AG10803 (cell line): ENCODE results near the gene ACTRT2.

Experiments
- DNase-seq: peaks from one replicate; pipeline ENCODE4 v3.0.0; 2010; ENCODE audit warnings: low read depth
- H3K4me3 ChIP-seq: 2 replicates; pipeline ENCODE4 v1.5.1; 2011; ENCODE audit warnings: mild to moderate bottlenecking, low read length, control low read depth
- TF ChIP-seq, protein P1 (sequence below): conservative IDR thresholded peaks from 2 replicates; pipeline ENCODE4 v1.5.1; 2011; ENCODE audit warnings: mild to moderate bottlenecking, low read length, control low read depth, inconsistent platforms

Gene ACTRT2

DNA sequence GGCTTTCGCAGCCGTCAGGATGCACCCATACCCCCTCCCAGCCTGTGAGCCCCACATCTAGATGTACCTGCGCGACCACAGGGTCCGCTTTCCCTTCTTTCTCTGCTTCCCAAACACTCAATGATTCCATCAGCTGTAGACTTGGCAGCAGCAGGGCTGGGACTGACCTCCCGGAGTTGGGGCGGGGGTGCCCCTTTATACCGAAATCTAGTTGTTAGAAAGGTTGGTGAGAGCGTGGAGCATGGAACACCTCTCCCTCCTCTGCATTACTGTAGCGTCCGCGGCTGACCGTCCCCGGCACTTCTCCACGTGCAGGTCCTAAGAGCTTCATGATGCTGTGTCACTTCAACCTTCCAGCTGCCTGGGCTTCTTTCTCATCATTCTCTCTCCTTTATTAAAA lies 21.1 kb upstream of the ACTRT2 start:
- DNase-seq: no peak
- TF ChIP-seq, protein P1, sequence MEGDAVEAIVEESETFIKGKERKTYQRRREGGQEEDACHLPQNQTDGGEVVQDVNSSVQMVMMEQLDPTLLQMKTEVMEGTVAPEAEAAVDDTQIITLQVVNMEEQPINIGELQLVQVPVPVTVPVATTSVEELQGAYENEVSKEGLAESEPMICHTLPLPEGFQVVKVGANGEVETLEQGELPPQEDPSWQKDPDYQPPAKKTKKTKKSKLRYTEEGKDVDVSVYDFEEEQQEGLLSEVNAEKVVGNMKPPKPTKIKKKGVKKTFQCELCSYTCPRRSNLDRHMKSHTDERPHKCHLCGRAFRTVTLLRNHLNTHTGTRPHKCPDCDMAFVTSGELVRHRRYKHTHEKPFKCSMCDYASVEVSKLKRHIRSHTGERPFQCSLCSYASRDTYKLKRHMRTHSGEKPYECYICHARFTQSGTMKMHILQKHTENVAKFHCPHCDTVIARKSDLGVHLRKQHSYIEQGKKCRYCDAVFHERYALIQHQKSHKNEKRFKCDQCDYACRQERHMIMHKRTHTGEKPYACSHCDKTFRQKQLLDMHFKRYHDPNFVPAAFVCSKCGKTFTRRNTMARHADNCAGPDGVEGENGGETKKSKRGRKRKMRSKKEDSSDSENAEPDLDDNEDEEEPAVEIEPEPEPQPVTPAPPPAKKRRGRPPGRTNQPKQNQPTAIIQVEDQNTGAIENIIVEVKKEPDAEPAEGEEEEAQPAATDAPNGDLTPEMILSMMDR: no peak
- H3K4me3 ChIP-seq: no peak overlapping the region

DNA sequence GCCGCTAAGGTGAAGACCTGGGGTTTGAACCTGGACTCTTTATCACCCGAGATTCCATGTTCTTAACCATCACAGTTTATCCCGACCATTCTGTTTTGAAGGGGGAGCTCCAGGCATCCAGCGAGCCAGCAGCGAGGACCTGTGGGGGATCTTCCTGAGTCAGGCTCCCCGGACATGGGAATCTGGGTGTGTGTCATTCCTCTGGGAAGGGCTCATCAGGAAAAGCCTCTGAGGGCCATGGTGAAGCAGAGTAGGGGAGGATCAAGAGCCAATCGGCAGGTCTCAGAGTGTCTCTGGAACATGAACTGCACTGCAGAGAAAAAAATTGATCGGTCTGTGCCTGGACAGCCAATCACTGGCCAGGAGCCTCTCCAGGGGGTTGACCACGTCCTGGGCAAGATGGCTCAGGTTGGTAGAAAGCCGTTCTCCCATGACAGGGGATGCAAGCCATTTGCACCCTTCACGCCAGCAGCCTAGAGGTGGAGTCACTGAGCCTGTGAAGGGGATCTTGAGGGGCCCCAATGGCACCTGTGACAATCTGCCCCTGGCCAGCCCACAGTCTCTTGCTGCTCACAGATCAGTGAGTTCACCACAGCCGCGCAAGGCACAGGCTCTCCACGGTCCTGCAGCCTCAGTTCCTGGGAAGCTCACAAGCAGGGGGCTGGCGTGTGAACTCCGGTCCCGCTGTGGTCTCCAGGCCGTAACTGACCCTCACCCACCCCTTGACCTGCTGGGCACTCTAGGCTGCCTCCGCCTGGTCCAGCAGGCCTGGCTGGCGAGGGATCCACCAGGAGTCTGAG lies 20.4 kb upstream of the ACTRT2 start:
- no peak overlapping the region for H3K4me3 ChIP-seq
- TF ChIP-seq, protein P1: no peak
- DNase-seq: no peak

DNA sequence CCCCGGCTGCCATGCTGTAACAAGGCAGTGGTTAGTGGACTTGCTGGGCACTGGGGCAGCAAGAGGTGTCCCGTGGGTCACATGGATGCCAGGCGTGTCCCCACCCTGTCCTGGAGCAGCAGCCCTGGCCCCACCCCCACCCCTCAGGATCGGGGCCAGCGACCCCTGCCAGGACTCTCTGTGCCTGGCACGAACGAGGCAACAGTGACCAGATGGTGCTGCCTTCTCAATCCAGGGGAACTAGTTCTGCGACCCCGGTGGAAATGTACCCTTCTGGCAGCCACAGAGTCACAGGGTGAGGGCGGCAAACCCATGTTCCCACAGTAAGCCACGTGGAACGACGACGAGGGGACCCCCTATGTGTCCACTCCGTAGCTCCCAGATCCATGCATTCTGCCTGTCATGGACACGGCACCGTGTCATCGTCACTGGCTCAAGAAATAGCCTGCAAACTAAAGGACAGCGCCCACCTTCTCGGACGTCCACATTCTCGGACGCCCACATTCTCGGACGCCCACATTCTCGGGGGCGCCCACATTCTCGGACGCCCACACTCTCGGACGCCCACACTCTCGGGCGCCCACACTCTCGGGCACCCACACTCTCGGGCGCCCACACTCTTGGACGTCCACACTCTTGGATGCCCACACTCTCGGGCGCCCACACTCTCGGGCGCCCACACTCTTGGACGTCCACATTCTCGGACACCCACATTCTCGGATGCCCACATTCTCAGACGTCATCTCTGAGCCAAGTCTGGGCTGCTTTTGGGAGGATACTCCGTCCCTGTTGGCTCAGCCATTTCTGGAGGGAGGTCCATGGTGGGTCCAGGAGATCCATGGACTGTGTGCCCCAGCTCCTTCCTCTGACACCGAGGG lies 19.6 kb upstream of the ACTRT2 start:
- DNase-seq: no peak
- TF ChIP-seq, protein P1: no peak
- no peak overlapping the region for H3K4me3 ChIP-seq

DNA sequence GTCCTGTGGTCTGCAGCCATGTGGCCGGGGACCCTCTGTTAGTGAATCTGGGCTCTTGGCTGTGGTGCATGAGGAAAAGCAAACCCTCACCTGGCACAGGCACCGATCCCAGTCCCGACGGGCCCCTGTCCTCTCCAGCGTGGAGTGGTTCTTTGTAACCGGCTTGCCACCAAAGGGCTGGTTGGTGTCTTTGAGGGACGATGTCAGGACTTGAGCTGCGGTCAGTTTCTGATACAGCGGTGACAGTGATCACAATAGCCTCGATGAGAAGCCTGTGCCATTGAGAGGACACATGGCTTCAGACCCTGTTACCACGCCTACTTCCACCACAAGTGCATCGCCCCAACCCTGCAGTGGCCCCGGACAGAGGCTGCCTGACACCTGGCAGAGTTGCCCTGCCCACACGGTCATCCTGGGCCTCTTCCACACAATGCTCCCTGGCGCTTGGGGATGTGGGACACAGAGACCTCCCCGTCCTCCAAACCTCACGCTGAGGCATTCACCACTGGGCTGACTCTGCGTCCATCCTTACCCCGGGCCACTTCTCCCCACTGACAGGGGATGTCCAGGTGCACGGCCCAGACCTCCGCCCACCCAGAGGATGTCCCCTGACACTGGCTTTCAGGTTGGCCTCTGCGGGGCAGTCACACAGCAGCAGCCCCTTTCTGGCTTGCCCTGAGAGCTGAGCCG lies 18.8 kb upstream of the ACTRT2 start:
- DNase-seq: no peak
- TF ChIP-seq, protein P1: no peak
- no peak overlapping the region for H3K4me3 ChIP-seq

DNA sequence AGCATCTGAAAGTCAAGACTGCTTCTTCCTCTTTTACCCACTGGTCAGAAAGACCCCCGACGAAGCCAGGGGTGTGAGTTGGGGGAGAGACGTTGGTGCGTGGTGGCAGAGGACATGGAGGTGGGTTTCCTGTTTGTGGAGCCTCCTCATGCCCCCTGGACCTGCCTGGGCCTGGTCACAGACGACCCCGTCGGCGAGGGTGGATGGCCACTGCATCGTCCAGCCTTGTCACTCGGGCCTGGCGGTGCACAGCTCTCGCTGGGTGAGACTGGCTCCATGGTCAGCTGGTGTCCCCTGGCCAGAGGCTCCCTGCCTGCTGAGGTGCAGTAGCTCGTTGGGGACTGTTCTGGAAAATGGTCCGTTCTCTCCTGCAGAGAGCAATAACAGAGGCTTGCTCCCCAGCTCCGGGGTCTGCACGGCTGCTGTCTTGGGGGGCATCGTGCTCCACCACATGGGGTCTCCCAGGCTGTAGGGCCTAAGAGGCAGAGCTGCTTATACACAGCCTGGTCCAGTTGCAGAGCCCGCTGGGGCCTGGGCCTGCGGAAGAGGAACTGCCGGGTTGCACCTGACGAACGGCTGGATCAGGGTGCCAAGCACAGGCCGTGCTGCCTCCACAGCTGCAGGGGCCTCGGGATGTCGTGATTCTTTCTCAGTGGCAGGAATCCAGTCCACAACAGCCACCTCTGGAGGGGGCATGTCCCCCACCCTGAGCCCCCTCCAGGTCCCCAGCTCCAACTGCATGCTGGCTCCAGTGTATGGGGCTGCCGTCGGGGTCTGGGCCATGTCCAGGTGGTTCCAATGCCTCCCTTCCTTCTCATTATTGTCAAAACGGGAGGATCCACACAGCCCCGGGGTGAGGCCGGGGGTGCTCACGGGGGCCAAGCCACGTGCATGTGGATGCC lies 18.0 kb upstream of the ACTRT2 start:
- H3K4me3 ChIP-seq: no peak overlapping the region
- no peak for DNase-seq
- TF ChIP-seq, protein P1: no peak

DNA sequence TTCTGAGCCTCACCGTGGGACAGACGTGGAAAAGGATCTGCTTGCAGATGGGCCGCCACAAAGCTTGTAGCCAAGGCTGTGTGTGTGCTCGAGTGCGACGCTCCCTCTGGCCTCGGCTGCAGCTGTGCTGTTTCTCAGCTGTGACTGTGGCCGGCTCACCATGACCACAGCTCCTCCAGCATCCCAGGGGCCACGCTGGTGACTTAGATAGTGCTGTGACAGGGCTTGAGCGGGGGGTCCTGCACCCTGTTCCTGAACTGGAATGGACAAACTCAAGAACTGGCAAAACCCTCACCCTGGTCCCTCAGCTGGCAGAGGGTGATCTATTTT lies 17.4 kb upstream of the ACTRT2 start:
- TF ChIP-seq, protein P1: no peak
- DNase-seq: no peak
- no peak overlapping the region for H3K4me3 ChIP-seq
